GM10248 (cell line): ENCODE measurements around the gene ARHGEF40.

Experiments
- CTCF ChIA-PET: fragments of 300-600 bp; sonication (Branson Sonifier 250); formaldehyde crosslinking; extraction: SDS; loops from one replicate; lab custom pipeline; 2021; ENCODE audit warnings: antibody characterized with exemption; lab: Yijun Ruan, JAX
- POLR2A ChIA-PET: fragments of 350-650 bp; sonication (Branson Sonifier 250); formaldehyde crosslinking; extraction: SDS; loops from one replicate; lab custom pipeline; 2020; ENCODE audit warnings: antibody characterized with exemption; lab: Yijun Ruan, JAX
- DNase-seq: peaks from one replicate; pipeline ENCODE4 v3.0.0; 2012; ENCODE audit errors: extremely low spot score
- TF ChIP-seq, protein P1 (sequence below): IDR thresholded peaks from 2 replicates; pipeline ENCODE4 v1.5.1; 2012; ENCODE audit warnings: mild to moderate bottlenecking, low read depth; ENCODE audit errors: extremely low read depth, missing control alignments, control extremely low read depth

ARHGEF40 gene

GRCh38 chr14:21063479-21063878 is 6.6 kb upstream of the ARHGEF40 start:
- no peak for DNase-seq
- CTCF ChIA-PET: interaction anchor here (0.9 to 2.1 kb wide), 4 partner anchors 29 to 206 kb away, joined by 3 to 10 read pairs (median 4); no protein-coding TSS in a partner anchor
- TF ChIP-seq, protein P1, sequence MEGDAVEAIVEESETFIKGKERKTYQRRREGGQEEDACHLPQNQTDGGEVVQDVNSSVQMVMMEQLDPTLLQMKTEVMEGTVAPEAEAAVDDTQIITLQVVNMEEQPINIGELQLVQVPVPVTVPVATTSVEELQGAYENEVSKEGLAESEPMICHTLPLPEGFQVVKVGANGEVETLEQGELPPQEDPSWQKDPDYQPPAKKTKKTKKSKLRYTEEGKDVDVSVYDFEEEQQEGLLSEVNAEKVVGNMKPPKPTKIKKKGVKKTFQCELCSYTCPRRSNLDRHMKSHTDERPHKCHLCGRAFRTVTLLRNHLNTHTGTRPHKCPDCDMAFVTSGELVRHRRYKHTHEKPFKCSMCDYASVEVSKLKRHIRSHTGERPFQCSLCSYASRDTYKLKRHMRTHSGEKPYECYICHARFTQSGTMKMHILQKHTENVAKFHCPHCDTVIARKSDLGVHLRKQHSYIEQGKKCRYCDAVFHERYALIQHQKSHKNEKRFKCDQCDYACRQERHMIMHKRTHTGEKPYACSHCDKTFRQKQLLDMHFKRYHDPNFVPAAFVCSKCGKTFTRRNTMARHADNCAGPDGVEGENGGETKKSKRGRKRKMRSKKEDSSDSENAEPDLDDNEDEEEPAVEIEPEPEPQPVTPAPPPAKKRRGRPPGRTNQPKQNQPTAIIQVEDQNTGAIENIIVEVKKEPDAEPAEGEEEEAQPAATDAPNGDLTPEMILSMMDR: no peak
- POLR2A ChIA-PET: no interaction called here

- TF ChIP-seq, protein P1: peak; percentile 28
- ChIA-PET CTCF (interaction anchor here (1.0 to 4.7 kb wide), 14 partner anchors 11 to 72 kb away, joined by 3 to 130 read pairs (median 6); partner anchors contain the start of genes TMEM253 and ZNF219), POLR2A (interaction anchor here (0.5 kb wide), 1 partner anchor 724 kb away, joined by 7 read pairs; no protein-coding TSS in a partner anchor)
- DNase-seq: no peak
Measured at GRCh38 chr14:21066882-21067502, 3.1 kb upstream of the ARHGEF40 start.

GRCh38 chr14:21068521-21069387 is 1.4 kb upstream of the ARHGEF40 start:
- ChIA-PET POLR2A (no interaction called here), CTCF (interaction anchor here (1.2 to 4.7 kb wide), 17 partner anchors 9 to 98 kb away, joined by 3 to 130 read pairs (median 10); partner anchors contain the start of genes RNASE8, TMEM253 and ZNF219)
- peak; percentile 61 for DNase-seq
- TF ChIP-seq, protein P1: peak; percentile 71

DNA sequence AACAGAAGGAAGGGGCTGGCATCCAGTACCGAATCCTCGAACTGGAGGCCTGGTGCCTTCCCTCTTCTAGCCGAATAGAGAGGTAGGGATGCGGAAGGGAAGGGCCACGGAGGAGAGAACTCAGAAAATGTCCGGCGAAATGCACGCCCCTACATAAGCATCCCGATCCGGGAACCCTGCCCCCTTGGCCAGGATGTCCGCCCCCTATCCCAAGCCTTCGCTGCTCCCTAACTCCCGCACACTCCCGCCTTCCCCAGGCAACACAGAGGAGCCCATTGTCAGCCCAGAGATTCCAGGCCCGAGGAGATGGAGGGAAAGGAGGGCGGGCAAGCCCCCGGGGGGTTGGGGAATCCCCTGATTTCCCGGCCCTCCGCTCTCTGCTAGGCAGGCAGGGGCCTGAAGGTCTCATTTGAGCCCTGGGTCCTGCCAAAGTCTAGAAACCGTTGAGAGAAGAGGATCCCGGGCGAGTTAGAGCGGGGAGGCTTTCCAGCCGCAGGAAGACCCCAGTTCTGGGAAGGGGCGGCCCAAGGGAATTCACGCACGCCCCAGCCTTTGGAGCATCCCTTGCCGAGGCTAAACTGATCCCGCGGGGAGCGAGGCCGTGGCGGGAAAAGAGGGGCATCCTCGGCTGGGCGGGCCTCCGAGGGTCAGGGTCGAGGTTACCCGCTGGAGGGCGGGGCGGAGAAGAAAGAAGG is 569 bp upstream of the ARHGEF40 start:
- TF ChIP-seq, protein P1: no peak
- ChIA-PET POLR2A (no interaction called here), CTCF (interaction anchor here (1.4 to 6.6 kb wide), 17 partner anchors 11 to 99 kb away, joined by 3 to 130 read pairs (median 19); partner anchors contain the start of genes RNASE8, TMEM253 and ZNF219)
- DNase-seq: no peak

- POLR2A ChIA-PET: interaction anchor here (1.2 kb wide), 1 partner anchor 31 kb away, joined by 4 read pairs; the partner anchor contains the start of gene TMEM253
- TF ChIP-seq, protein P1: no peak
- peak; percentile 50 for DNase-seq
- CTCF ChIA-PET: interaction anchor here (1.0 to 6.6 kb wide), 19 partner anchors 8 to 438 kb away, joined by 3 to 80 read pairs (median 6); partner anchors contain the start of genes TMEM253 and ZNF219
Measured at GRCh38 chr14:21070610-21071224, 613 bp downstream of the ARHGEF40 start.
